Astrocyte of the spinal cord (primary cell): ENCODE results near the gene HAGHL.

ENCODE experiments used
- DNase-seq: peaks from one replicate; pipeline ENCODE4 v3.0.0; 2011; ENCODE audit warnings: low read depth, low spot score
- H3K4me3 ChIP-seq: 2 replicates; pipeline ENCODE4 v1.5.1; 2011; ENCODE audit warnings: low read depth, mild to moderate bottlenecking, low read length, moderate library complexity
- in situ Hi-C: cut with HindIII; loops from 2 replicates; pipeline ENCODE4 v1.10.0; 2017; ENCODE audit warnings: low sequenced_read_pairs
- TF ChIP-seq, protein P1 (sequence below): IDR thresholded peaks from 2 replicates; pipeline ENCODE4 v1.5.1; 2012; ENCODE audit warnings: low read depth, mild to moderate bottlenecking, low read length, inconsistent platforms

The HAGHL gene

GRCh38 chr16:776824-777223 is 49.9 kb downstream of the HAGHL start:
- no peak overlapping the region for H3K4me3 ChIP-seq
- DNase-seq: no peak
- in situ Hi-C loops: no loop called here
- TF ChIP-seq, protein P1, sequence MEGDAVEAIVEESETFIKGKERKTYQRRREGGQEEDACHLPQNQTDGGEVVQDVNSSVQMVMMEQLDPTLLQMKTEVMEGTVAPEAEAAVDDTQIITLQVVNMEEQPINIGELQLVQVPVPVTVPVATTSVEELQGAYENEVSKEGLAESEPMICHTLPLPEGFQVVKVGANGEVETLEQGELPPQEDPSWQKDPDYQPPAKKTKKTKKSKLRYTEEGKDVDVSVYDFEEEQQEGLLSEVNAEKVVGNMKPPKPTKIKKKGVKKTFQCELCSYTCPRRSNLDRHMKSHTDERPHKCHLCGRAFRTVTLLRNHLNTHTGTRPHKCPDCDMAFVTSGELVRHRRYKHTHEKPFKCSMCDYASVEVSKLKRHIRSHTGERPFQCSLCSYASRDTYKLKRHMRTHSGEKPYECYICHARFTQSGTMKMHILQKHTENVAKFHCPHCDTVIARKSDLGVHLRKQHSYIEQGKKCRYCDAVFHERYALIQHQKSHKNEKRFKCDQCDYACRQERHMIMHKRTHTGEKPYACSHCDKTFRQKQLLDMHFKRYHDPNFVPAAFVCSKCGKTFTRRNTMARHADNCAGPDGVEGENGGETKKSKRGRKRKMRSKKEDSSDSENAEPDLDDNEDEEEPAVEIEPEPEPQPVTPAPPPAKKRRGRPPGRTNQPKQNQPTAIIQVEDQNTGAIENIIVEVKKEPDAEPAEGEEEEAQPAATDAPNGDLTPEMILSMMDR: no peak

- TF ChIP-seq, protein P1: no peak
- no peak overlapping the region for H3K4me3 ChIP-seq
- no peak for DNase-seq
- in situ Hi-C loops: no loop called here
These were observed 50.9 kb downstream of the HAGHL start for GRCh38 chr16:777826-778225.

- DNase-seq: no peak
- H3K4me3 ChIP-seq: no peak overlapping the region
- in situ Hi-C loops: no loop called here
- TF ChIP-seq, protein P1: no peak
These were observed 51.5 kb downstream of the HAGHL start for GRCh38 chr16:778447-778846.

DNA sequence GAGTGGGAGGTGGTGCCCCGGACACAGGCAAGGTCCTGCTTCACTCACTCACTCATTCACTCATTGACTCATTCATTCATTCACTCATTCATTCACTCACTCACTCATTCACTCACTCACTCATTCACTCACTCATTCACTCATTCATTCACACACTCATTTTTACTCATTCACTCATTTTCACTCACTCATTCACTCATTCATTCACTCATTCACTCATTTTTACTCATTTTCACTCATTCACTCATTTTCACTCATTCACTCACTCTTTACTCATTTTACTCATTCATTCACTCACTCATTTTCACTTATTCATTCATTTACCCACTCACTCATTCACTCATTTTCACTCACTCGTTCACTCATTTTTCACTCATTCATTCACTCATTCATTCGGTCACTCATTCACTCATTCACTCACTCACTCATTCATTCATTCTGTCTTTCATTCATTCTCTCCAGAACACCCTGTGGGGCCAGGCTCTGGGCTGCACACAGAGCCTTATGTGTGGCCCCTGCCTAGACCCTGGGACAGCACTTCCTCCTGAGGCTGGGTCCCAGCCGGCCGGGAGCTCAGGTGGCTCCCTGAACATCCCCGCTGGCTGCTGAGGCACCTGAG is 52.1 kb downstream of the HAGHL start:
- TF ChIP-seq, protein P1: no peak
- no peak overlapping the region for H3K4me3 ChIP-seq
- in situ Hi-C loops: no loop called here
- DNase-seq: no peak
